GM19193 (cell line): Measurements from ENCODE around the gene FLT3LG.

Experiments
- POLR2A ChIP-seq: IDR thresholded peaks from 4 replicates; pipeline ENCODE4 v1.6.1; 2011; ENCODE audit not compliant: insufficient read depth, insufficient read length; ENCODE audit errors: extremely low read depth

FLT3LG gene

GRCh38 chr19:49436381-49437017, 37.5 kb upstream of the FLT3LG start:
- TF ChIP-seq POLR2A: no peak

- no peak for TF ChIP-seq POLR2A
These were observed 36.8 kb upstream of the FLT3LG start for GRCh38 chr19:49437231-49437630.

- TF ChIP-seq POLR2A: no peak
These were observed 35.8 kb upstream of the FLT3LG start for GRCh38 chr19:49438261-49438660.

GRCh38 chr19:49439836-49440235, 34.2 kb upstream of the FLT3LG start:
- no peak for TF ChIP-seq POLR2A

- TF ChIP-seq POLR2A: no peak
These were observed 33.4 kb upstream of the FLT3LG start for GRCh38 chr19:49440439-49441209.

- TF ChIP-seq POLR2A: no peak
These were observed 32.6 kb upstream of the FLT3LG start, which contains the start of gene SLC17A7 for GRCh38 chr19:49441210-49441959. Gene SLC17A7 (minus strand): TSS chr19:49441527. CDS start chr19:49441379, 148 bp downstream.

- no peak for TF ChIP-seq POLR2A
These were observed 32.1 kb upstream of the FLT3LG start for GRCh38 chr19:49441960-49442350.

GRCh38 chr19:49442354-49442753, 31.7 kb upstream of the FLT3LG start:
- TF ChIP-seq POLR2A: no peak

- TF ChIP-seq POLR2A: no peak
These were observed 31.1 kb upstream of the FLT3LG start for GRCh38 chr19:49442771-49443365.

GRCh38 chr19:49443366-49444099, 30.5 kb upstream of the FLT3LG start:
- no peak for TF ChIP-seq POLR2A

- no peak for TF ChIP-seq POLR2A
These were observed 28.0 kb upstream of the FLT3LG start for GRCh38 chr19:49445997-49446396.

- no peak for TF ChIP-seq POLR2A
These were observed 26.3 kb upstream of the FLT3LG start for GRCh38 chr19:49447485-49448431.

- TF ChIP-seq POLR2A: no peak
These were observed 25.6 kb upstream of the FLT3LG start for GRCh38 chr19:49448432-49448786.
